Thyroid gland (tissue), 4 donors: Measurements from ENCODE around the gene WSCD2. TPM values are rescaled to one million over a fixed set of nuclear protein-coding genes. Genes with fewer than 3 reads are reported as not detected.

Source experiments
- DNase-seq, 2 donors: peaks; one replicate each; pipeline ENCODE4 v3.0.0-alpha.2; 2019
- H3K27ac ChIP-seq, 3 donors: fragments of 200-600 bp; sonication (generic); 1 replicate in 2 of 3; 2 replicates in 1 of 3; pipeline ENCODE4 v1.5.1; 2016 to 2019; ENCODE audit warnings: mild to moderate bottlenecking in 1 of 3, moderate library complexity in 1 of 3
- H3K27me3 ChIP-seq: fragments of 200-600 bp; sonication (generic); one replicate; pipeline ENCODE4 v1.5.1; 2019
- H3K36me3 ChIP-seq, 2 donors: fragments of 200-600 bp; sonication (generic); one replicate each; pipeline ENCODE4 v1.5.1; 2016 to 2019
- H3K4me1 ChIP-seq, 2 donors: fragments of 200-600 bp; sonication (generic); one replicate each; pipeline ENCODE4 v1.5.1; 2017 to 2019
- H3K4me3 ChIP-seq, 3 donors: fragments of 200-600 bp; sonication (generic); replicated peaks in 1 of 3; 1 replicate in 2 of 3; 2 replicates in 1 of 3; pipeline ENCODE4 v1.5.1; 2016; ENCODE audit warnings: mild to moderate bottlenecking in 1 of 3
- H3K9me3 ChIP-seq: fragments of 200-600 bp; sonication (generic); one replicate; pipeline ENCODE4 v1.5.1; 2017
- POLR2A ChIP-seq, 2 donors: fragments of 450-650 bp; IDR thresholded peaks; one replicate each; pipeline ENCODE4 v1.6.1; 2017; ENCODE audit warnings: antibody characterized with exemption in 2 of 2, mild to moderate bottlenecking in 2 of 2, moderate library complexity in 1 of 2
- WGBS, 2 donors: methylation state at CpG; one replicate each; pipeline ENCODE4 v1.1.5; 2017; 5-methylcytosine and 5-hydroxymethylcytosine counted together
- intact Hi-C: fragments of 100-400 bp; cut with DNase I; formaldehyde crosslinking; loops from one replicate; pipeline ENCODE4 v1.15.1; 2023
- total RNA-seq, 4 donors: library from RNA; depleted of rRNA; stranded (reverse); fragments of >200 nt; gene quantifications; one replicate each; pipeline ENCODE4 v1.2.3, GENCODE V29; 2016
- TF ChIP-seq, protein P1 (sequence below), 6 experiments: fragments of 200-600 bp in 3 of 6; fragments of 450-650 bp in 3 of 6; sonication (generic) in 3 of 6; IDR thresholded peaks; one replicate each; pipeline ENCODE4 v1.5.1; 2016 to 2019; ENCODE audit warnings: antibody characterized with exemption in 6 of 6, mild to moderate bottlenecking in 2 of 6, inconsistent platforms in 1 of 6, moderate library complexity in 1 of 6

The WSCD2 gene
- total RNA-seq, 4 donors from 2014 or later, result 35.5 to 117 (median 81.4) TPM

DNA sequence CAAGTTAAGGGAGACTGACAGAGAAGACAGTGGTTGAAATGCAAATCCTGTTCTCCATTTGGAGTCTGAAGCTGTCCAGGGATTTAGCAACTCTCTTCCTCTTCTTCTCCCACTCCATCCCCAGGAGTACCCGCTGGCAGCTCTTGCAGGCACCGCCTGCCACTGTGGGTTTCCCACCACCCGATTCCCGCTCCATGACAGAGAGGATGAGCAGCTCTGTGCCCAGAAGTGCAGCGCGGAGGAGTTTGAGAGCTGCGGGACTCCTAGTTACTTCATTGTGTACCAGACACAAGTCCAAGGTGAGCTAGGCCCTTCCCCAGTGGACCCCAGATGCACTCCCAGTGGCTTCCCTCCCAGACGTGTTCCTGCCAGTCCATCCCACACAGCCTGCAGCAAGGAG, 97.8 kb downstream of the WSCD2 start:
- Histone ChIP-seq H3K27ac (no peak overlapping the region), H3K9me3 (no peaks in the 10 kb centered on the region), H3K4me1 (no peaks in the 10 kb centered on the region), H3K4me3 (no peak overlapping the region), H3K27me3 (no peaks in the 10 kb centered on the region), H3K36me3 (peaks cover 5 to 6% of the 10 kb centered on the region in 2 donors)
- no peak for TF ChIP-seq POLR2A (IDR thresholded peaks at IDR 0.05)
- TF ChIP-seq, protein P1, sequence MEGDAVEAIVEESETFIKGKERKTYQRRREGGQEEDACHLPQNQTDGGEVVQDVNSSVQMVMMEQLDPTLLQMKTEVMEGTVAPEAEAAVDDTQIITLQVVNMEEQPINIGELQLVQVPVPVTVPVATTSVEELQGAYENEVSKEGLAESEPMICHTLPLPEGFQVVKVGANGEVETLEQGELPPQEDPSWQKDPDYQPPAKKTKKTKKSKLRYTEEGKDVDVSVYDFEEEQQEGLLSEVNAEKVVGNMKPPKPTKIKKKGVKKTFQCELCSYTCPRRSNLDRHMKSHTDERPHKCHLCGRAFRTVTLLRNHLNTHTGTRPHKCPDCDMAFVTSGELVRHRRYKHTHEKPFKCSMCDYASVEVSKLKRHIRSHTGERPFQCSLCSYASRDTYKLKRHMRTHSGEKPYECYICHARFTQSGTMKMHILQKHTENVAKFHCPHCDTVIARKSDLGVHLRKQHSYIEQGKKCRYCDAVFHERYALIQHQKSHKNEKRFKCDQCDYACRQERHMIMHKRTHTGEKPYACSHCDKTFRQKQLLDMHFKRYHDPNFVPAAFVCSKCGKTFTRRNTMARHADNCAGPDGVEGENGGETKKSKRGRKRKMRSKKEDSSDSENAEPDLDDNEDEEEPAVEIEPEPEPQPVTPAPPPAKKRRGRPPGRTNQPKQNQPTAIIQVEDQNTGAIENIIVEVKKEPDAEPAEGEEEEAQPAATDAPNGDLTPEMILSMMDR (IDR thresholded peaks at IDR 0.05), result no peak
- no peak for DNase-seq
- intact Hi-C loops, result no loop called here
- WGBS, 2 donors, result 88 to 91% methylated on average over 8 of the region's 8 CpGs

GRCh38 chr12:108228746-108229145, 99.7 kb downstream of the WSCD2 start:
- Histone ChIP-seq H3K4me1 (no peaks in the 10 kb centered on the region), H3K27ac (no peak overlapping the region), H3K9me3 (no peaks in the 10 kb centered on the region), H3K36me3 (peaks cover 5 to 9% of the 10 kb centered on the region in 2 donors), H3K4me3 (no peak overlapping the region), H3K27me3 (no peaks in the 10 kb centered on the region)
- no peak for TF ChIP-seq POLR2A (IDR thresholded peaks at IDR 0.05)
- TF ChIP-seq, protein P1 (IDR thresholded peaks at IDR 0.05), result no peak
- WGBS, 2 donors, result 66 to 82% methylated on average over 4 of the region's 4 CpGs
- intact Hi-C loops, result no loop called here
- DNase-seq, result no peak

DNA sequence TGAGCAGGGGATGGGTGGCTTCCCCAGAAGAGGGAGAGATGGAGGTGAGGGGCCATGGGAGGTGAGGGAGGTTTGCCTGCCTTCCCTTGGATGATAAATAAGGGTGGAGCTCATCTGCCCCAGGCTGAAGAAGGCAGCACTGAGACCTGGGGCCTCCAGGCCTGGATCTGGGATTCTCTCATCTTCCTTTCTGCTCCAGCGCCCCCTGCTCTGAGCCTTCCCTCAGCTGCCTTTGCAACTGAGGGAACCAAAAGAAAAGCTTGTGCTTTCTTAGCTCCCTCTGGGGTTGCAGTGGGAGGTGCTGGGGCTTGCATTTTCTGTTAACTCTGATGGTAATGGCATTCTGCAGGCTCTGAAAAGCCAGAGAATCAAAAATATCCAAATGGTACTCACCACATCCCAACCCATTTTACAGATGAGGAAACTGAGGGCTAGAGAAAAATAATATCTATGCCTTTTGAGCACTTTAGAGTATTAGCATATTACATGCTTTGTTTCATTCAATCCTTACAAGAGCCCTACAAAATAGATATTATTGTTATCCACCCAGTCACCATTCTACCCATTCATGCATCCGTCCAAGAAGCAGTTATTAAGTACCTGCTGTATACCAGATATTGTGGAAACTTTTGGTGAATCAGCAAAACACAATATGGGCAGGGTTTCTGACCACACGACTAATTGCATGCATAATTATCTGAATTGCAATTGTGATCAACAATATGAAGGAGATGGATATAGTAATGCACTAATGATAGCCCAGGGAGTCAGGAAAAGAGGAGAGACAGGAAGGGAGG, 102.2 kb downstream of the WSCD2 start:
- 35 to 54% methylated on average over 3 of the region's 3 CpGs for WGBS, 2 donors
- no peak overlapping the region for H3K4me3 ChIP-seq
- H3K9me3 ChIP-seq, result no peaks in the 10 kb centered on the region
- DNase-seq, result no peak
- TF ChIP-seq, protein P1 (IDR thresholded peaks at IDR 0.05), result no peak
- TF ChIP-seq POLR2A (IDR thresholded peaks at IDR 0.05), result no peak
- H3K27ac ChIP-seq, result no peak overlapping the region
- intact Hi-C loops, result no loop called here
- no peaks in the 10 kb centered on the region for H3K4me1 ChIP-seq
- H3K27me3 ChIP-seq, result no peaks in the 10 kb centered on the region
- H3K36me3 ChIP-seq, result peaks cover 5 to 13% of the 10 kb centered on the region in 2 donors

DNA sequence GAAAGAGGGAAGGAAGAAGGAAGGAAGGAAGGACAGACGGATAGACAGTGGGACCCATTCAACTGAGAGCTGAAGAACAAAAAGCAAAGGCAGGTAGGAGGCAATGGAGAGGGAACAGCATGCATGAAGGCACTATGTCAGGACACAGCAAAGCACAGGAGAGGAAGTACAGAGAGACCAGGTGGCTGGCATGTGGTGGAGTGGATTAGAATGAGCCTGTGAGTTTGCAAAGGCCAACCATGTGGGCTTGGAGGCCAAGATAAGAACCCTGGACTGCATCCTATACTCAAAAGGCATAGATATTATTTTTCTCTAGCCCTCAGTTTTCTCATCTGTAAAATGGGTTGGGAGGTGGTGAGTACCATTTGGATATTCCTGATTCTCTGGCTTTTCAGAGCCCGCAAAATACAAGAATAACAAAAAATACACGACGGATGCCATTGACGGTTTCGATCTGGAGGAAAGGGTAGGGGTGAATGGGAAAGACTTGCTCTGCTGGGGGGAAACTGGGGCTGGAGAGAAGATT, 102.9 kb downstream of the WSCD2 start:
- 93 to 94% methylated on average over 6 of the region's 6 CpGs for WGBS, 2 donors
- Histone ChIP-seq H3K27me3 (no peaks in the 10 kb centered on the region), H3K4me1 (no peaks in the 10 kb centered on the region), H3K36me3 (peaks cover 2 to 11% of the 10 kb centered on the region in 2 donors), H3K4me3 (no peak overlapping the region), H3K27ac (no peak overlapping the region), H3K9me3 (no peaks in the 10 kb centered on the region)
- no peak for TF ChIP-seq POLR2A (IDR thresholded peaks at IDR 0.05)
- TF ChIP-seq, protein P1 (IDR thresholded peaks at IDR 0.05), result no peak
- intact Hi-C loops, result no loop called here
- DNase-seq, result no peak

GRCh38 chr12:108232565-108232964, 103.5 kb downstream of the WSCD2 start:
- Histone ChIP-seq H3K4me3 (no peak overlapping the region), H3K4me1 (no peaks in the 10 kb centered on the region), H3K36me3 (peaks cover 0 to 7% of the 10 kb centered on the region in 2 donors), H3K27me3 (no peaks in the 10 kb centered on the region), H3K9me3 (no peaks in the 10 kb centered on the region), H3K27ac (no peak overlapping the region)
- intact Hi-C loops, result no loop called here
- DNase-seq, result peak; percentile 33 to 41
- WGBS, 2 donors, result 66 to 76% methylated on average over 4 to 6 of the region's 6 CpGs
- TF ChIP-seq POLR2A (IDR thresholded peaks at IDR 0.05), result no peak
- TF ChIP-seq, protein P1 (IDR thresholded peaks at IDR 0.05), result no peak
